Ectodermal cell (in vitro differentiated cells): Measurements from ENCODE around the gene TRERF1.

Source experiments
- H3K27ac ChIP-seq: 2 replicates; pipeline ENCODE4 v1.7.0; 2013; ENCODE audit warnings: mild to moderate bottlenecking, low read depth, low read length; ENCODE audit not compliant: insufficient read depth, poor library complexity, severe bottlenecking
- H3K27me3 ChIP-seq: 2 replicates; pipeline ENCODE4 v1.7.0; 2013; ENCODE audit warnings: mild to moderate bottlenecking, low read length; ENCODE audit not compliant: insufficient read depth, control insufficient read depth, poor library complexity, severe bottlenecking
- H3K36me3 ChIP-seq: one replicate; pipeline ENCODE4 v1.7.0; 2013; ENCODE audit warnings: low read length; ENCODE audit not compliant: control insufficient read depth, insufficient read depth
- H3K4me1 ChIP-seq: one replicate; pipeline ENCODE4 v1.7.0; 2013; ENCODE audit warnings: low read length; ENCODE audit not compliant: control insufficient read depth, insufficient read depth
- H3K4me3 ChIP-seq: 2 replicates; pipeline ENCODE4 v1.7.0; 2013; ENCODE audit warnings: low read depth, low read length, control low read depth; ENCODE audit not compliant: insufficient read depth
- H3K9me3 ChIP-seq: 2 replicates; pipeline ENCODE4 v1.7.0; 2013; ENCODE audit warnings: mild to moderate bottlenecking, low read length, moderate library complexity; ENCODE audit not compliant: control insufficient read depth
- WGBS, 2 experiments: methylation state at CpG; one replicate each; pipeline ENCODE4 v1.1.7; 2013; ENCODE audit warnings: missing lambda C conversion rate in 2 of 2; 5-methylcytosine and 5-hydroxymethylcytosine counted together

The TRERF1 gene

DNA sequence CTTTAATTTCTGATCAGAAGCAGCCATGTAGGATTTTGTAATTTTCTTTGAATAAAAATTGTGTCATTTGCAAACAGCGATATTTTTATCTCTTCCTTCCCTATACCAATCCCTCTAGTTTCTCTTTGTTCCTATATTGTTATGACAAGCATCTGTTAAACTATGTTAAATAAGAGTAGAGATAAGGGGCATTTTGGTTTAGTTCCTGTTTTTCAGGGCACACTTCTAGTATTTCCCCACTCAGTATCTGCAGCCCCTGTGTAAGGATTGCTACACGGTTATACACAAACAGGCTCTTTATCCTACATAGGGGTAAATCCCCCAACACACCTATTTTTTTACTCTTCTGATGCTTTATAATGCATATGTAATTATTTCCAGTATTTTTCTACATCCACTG is 42.1 kb downstream of the TRERF1 start:
- no peak overlapping the region for H3K4me3 ChIP-seq
- H3K4me1 ChIP-seq: peaks cover 18% of the 10 kb centered on the region
- WGBS, 2 experiments: 75 to 100% methylated on average over 1 of the region's 2 CpGs
- no peaks in the 10 kb centered on the region for H3K9me3 ChIP-seq
- H3K27ac ChIP-seq: no peak overlapping the region
- no peaks in the 10 kb centered on the region for H3K27me3 ChIP-seq
- H3K36me3 ChIP-seq: no peaks in the 10 kb centered on the region

DNA sequence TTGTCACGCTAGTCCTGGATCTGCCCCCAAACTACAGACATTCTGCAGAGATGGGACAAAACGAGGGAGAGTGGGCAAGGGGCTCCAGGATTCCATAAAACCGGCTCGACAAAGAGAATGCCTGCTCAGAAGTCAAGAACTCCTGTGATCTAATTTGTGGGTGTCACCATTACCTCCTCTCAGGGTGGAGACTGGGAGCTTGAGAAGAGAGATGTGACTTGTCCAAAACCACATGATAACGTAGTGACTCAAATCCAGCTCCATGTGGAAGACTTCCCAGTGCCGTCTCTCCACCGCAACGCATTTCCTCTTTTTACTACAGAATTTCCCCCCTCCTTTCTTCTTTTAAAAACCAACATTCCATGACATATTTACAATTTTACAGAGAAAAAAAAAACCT is 44.3 kb downstream of the TRERF1 start:
- no peaks in the 10 kb centered on the region for H3K36me3 ChIP-seq
- 87 to 90% methylated on average over 8 of the region's 8 CpGs for WGBS, 2 experiments
- H3K9me3 ChIP-seq: no peaks in the 10 kb centered on the region
- no peak overlapping the region for H3K4me3 ChIP-seq
- H3K27me3 ChIP-seq: no peaks in the 10 kb centered on the region
- no peak overlapping the region for H3K27ac ChIP-seq
- peaks cover 28% of the 10 kb centered on the region for H3K4me1 ChIP-seq

DNA sequence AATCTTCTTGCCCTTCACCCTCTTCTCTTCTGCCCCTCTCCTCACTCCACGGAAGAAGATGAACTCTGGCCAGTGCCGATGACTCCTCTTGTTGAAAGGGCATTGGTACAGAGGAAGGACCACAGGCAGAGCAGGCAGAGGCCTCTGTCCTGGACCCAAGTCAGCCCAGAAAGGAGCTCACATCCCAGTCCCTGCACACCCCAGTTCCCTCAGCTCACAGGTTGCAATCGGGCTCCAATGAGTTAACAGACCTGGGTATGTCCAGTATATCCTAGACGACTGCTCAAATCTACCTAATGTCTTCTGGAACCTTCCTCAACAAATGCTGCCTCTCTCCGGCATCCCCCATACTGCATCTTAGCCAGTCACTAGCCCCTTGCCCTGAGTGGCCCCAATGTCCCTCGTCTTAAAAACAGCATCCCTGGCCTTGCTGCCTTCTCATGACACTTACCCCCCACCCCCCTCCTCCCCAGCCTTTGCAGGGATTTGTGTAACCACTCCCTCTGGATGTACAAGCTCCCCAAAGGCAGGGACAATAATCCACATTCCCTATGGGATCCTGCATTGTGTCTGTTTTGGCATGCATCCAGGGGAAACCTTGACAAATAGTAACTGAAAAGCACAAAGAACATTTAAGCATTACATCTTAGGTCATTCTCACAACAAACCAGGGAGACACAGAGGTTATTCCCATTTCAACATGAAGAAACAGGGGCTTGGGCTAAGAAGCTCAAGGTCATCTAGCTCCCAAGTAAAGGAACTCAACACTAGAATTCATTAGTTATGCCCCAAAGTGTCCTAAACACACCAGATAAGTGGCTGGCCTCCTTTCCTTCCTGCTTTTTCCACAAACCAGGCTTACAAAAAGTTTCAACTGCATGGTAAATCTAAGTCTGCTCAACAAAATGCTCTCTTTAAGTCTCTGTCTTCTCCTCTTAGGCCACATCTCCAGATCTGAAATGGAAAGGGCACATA is 45.1 kb downstream of the TRERF1 start:
- Histone ChIP-seq H3K27me3 (no peaks in the 10 kb centered on the region), H3K4me3 (no peak overlapping the region), H3K27ac (no peak overlapping the region), H3K36me3 (no peaks in the 10 kb centered on the region), H3K4me1 (peaks cover 28% of the 10 kb centered on the region), H3K9me3 (no peaks in the 10 kb centered on the region)
- WGBS, 2 experiments: 87 to 92% methylated on average over 6 of the region's 6 CpGs

DNA sequence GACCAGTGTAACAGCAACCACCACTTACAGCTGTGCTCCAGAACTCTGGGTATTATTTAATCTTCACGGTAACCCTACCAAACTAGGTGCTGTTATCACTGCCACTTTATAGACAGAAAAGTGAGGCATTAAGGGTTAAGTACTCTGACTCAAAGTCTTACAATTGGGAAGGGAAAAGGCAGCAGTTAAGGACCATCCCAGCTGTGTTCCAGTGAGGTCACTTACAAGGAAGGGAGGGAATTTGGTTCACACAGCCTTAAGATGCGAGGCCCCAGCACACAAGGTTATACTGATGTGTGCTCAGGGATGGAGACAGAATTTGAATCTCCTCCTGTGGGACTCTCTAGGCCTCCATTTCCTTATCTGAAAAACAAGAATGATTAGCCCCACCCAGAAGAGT is 46.7 kb downstream of the TRERF1 start:
- peaks cover 28% of the 10 kb centered on the region for H3K4me1 ChIP-seq
- no peaks in the 10 kb centered on the region for H3K9me3 ChIP-seq
- H3K4me3 ChIP-seq: no peak overlapping the region
- H3K27ac ChIP-seq: no peak overlapping the region
- H3K36me3 ChIP-seq: no peaks in the 10 kb centered on the region
- 76 to 79% methylated on average over 2 of the region's 2 CpGs for WGBS, 2 experiments
- no peaks in the 10 kb centered on the region for H3K27me3 ChIP-seq

DNA sequence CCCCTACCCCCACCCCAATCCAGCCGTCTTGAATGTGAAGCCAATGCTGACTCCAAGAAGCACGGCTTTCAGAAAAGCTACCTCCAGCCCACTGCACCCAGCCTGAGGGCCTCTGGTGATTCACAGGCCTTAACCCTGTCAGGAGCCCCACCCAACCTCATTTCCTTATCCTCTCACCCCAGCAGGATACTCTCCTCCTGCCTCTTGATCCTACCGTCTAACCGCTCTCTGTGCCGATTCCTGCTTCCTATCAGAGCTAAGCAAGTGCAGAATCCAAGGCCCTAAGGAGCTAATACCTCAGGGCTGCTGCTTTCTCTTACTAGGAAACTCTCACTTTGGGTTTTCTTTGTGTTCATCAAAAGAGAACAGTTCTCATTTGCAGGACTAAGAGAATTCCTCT is 47.2 kb downstream of the TRERF1 start:
- Histone ChIP-seq H3K36me3 (no peaks in the 10 kb centered on the region), H3K27me3 (no peaks in the 10 kb centered on the region), H3K27ac (peak overlapping the region; percentile 32), H3K4me1 (peaks cover 28% of the 10 kb centered on the region), H3K9me3 (no peaks in the 10 kb centered on the region), H3K4me3 (no peak overlapping the region)
- WGBS, 2 experiments: 35 to 41% methylated on average over 5 of the region's 5 CpGs

DNA sequence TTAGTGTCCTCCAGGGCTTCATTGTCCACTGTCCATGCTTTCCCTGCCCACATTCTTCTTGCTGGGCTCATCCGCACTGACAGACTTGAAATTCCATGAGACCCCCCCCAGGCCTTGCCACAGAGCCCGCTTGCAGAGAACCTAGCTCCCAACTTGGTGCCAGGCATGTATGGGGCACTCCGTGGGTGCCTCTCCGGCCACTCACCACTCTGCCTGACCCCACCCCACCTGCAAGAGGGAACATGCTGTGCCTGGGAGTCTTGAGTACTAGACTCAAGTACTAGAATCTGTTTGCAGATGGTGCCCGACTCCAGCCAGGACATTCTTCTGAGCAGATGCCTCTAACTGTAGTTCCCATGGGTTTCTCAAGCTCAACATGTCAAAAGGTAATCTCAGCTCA is 47.9 kb downstream of the TRERF1 start:
- no peak overlapping the region for H3K4me3 ChIP-seq
- no peak overlapping the region for H3K27ac ChIP-seq
- 91 to 96% methylated on average over 5 of the region's 5 CpGs for WGBS, 2 experiments
- H3K36me3 ChIP-seq: no peaks in the 10 kb centered on the region
- H3K9me3 ChIP-seq: no peaks in the 10 kb centered on the region
- peaks cover 28% of the 10 kb centered on the region for H3K4me1 ChIP-seq
- no peaks in the 10 kb centered on the region for H3K27me3 ChIP-seq

DNA sequence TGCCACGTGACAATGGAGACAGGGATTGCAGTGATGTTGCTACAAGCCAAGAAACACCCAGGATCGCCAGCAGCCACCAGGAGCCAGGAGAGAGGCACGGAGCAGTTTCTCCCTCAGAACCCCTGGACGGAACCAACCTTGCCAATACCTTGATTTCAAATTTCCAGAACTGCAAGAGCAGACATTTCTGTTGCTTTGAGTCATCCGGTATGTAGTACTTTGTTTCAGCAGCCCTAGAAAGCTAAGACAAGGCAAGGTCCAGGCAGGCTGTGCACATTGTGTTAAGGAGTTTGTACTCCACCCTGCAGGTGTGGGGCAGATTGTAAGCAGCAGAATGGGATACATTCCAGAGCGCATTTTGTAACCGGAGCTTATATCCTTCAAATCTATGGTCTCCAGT is 48.3 kb downstream of the TRERF1 start:
- no peaks in the 10 kb centered on the region for H3K27me3 ChIP-seq
- no peaks in the 10 kb centered on the region for H3K9me3 ChIP-seq
- 91 to 96% methylated on average over 7 of the region's 7 CpGs for WGBS, 2 experiments
- H3K36me3 ChIP-seq: no peaks in the 10 kb centered on the region
- peaks cover 28% of the 10 kb centered on the region for H3K4me1 ChIP-seq
- H3K4me3 ChIP-seq: no peak overlapping the region
- no peak overlapping the region for H3K27ac ChIP-seq

DNA sequence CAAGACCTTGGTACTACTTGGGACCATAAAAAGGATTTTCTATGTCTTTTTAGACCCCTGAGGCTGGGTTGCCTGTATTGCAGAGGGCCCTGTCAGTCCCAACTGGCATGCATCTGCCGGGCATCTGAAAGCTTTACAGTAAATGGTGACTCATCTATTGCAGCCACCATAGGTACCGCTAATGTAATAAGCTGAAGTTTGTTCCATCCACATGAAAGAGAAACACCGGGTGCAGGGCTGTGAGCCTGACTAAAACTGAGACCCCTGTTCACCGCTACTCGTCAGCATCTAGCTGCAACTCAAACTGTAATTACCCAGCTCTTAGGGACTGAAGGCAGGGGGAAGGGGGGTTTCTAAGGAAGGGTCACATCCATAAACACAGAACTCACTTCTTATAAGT is 49.5 kb downstream of the TRERF1 start:
- no peak overlapping the region for H3K27ac ChIP-seq
- H3K4me1 ChIP-seq: peaks cover 25% of the 10 kb centered on the region
- H3K4me3 ChIP-seq: no peak overlapping the region
- WGBS, 2 experiments: 91 to 95% methylated on average over 3 to 5 of the region's 5 CpGs
- no peaks in the 10 kb centered on the region for H3K27me3 ChIP-seq
- no peaks in the 10 kb centered on the region for H3K36me3 ChIP-seq
- H3K9me3 ChIP-seq: no peaks in the 10 kb centered on the region

DNA sequence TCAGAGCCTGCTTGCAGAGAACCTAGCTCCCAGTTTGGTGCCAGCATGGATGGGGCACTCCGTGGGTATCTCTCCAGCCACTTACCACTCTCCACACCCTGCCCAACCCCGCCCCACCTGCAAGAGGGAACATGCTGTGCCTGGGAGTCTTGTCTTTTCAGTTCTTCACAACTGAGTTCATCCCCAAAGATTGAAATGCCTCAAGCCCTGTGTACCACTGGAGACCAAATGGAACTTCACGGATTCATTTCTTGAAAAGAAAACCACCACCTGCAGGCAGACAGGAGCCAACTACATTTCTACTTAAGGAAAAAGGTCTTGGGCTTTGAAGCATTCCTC is 50.1 kb downstream of the TRERF1 start:
- H3K4me3 ChIP-seq: no peak overlapping the region
- H3K9me3 ChIP-seq: no peaks in the 10 kb centered on the region
- WGBS, 2 experiments: 88 to 91% methylated on average over 3 of the region's 3 CpGs
- H3K36me3 ChIP-seq: no peaks in the 10 kb centered on the region
- no peak overlapping the region for H3K27ac ChIP-seq
- peaks cover 19% of the 10 kb centered on the region for H3K4me1 ChIP-seq
- H3K27me3 ChIP-seq: no peaks in the 10 kb centered on the region

DNA sequence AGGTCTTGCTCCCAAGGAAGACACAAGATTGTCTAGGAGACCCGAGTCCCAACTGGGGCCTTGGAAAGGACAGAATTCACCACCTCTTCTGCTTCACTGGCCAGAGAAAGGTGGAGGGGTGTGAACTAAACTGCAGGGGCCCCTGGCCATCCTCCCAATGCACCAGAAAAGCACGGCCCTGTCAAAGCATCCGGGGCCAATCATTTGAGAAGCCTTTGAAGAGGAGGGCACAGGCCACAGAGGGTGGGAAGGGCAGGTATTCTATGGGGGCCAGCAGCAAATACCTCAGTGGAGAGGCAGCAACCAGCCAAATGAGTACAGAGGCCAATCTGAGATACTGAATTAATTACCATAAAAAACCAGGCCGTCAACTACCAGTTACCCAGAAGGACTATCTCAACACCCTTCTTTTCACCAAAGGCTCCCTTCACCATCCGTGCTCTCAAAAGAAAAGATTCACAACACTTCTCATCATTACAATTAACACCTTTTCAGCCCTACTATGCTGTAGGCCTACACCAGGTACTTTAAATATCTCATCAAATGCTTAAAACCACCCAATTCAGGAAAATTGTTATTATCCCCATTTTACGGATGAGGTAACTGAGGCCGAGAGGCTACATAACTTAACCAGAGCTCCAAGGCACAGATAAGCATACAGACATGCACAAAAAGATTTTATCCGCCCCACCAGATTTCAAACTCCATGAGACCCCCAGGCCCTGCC is 50.7 kb downstream of the TRERF1 start:
- Histone ChIP-seq H3K27me3 (no peaks in the 10 kb centered on the region), H3K9me3 (no peaks in the 10 kb centered on the region), H3K36me3 (no peaks in the 10 kb centered on the region), H3K27ac (no peak overlapping the region), H3K4me3 (no peak overlapping the region), H3K4me1 (peaks cover 14% of the 10 kb centered on the region)
- 80 to 81% methylated on average over 8 of the region's 8 CpGs for WGBS, 2 experiments
